ENCODE data around the gene TFEC. TPM values are rescaled to one million over a fixed set of nuclear protein-coding genes. Genes with fewer than 3 reads are reported as not detected.

Gene TFEC
- total RNA-seq, 1 experiment from 2014 or later: not detected

GRCh38 chr7:115971506-115971905, 59.1 kb downstream of the TFEC start:
- Histone ChIP-seq H3T11ph (ENCODE audit: low read length) (no peak overlapping the region), H3K4me1 (ENCODE audit: insufficient read depth, low read length) (no peaks in the 10 kb centered on the region; the same call in 1 of the 2 replicates), H3K9me3 (ENCODE audit: control insufficient read depth, low read depth, low read length) (no peaks in the 10 kb centered on the region), H4K20me1 (ENCODE audit: control insufficient read depth, insufficient read depth, insufficient read length) (no peaks in the 10 kb centered on the region), H4K91ac (ENCODE audit: insufficient read length, low read depth, low read length) (no peak overlapping the region), H3K18ac (ENCODE audit: insufficient read length, low read depth, low read length) (no peak overlapping the region), H2BK20ac (ENCODE audit: low read depth, low read length, poor library complexity, severe bottlenecking) (no peak overlapping the region), H3K14ac (ENCODE audit: insufficient read depth, low read length) (no peak overlapping the region), H3K23me2 (ENCODE audit: insufficient read length, low read depth, low read length, poor library complexity, severe bottlenecking) (no peaks in the 10 kb centered on the region), H3K4me2 (ENCODE audit: insufficient read depth, insufficient read length, low read length) (no peak overlapping the region), H3K79me1 (ENCODE audit: insufficient read depth, low read depth, low read length, poor library complexity, severe bottlenecking) (no peaks in the 10 kb centered on the region), H3K79me2 (ENCODE audit: insufficient read depth, low read length) (no peaks in the 10 kb centered on the region), H3K27me3 (ENCODE audit: insufficient read depth, low read length) (no peaks in the 10 kb centered on the region), H2BK5ac (ENCODE audit: insufficient read length, low read length) (no peak overlapping the region), H2BK120ac (ENCODE audit: low read depth, low read length, poor library complexity, severe bottlenecking) (no peak overlapping the region), H2BK15ac (ENCODE audit: low read depth, low read length) (no peak overlapping the region), H2BK12ac (ENCODE audit: insufficient read length, low read depth, low read length) (no peak overlapping the region), H4K8ac (replicated peaks; ENCODE audit: insufficient read length, low read depth, low read length) (no peak overlapping the region), H3K9ac (ENCODE audit: extremely low read depth, insufficient read length, low read length) (no peak overlapping the region), H3K23ac (ENCODE audit: insufficient read length, low read depth, low read length) (no peak overlapping the region), H3K56ac (ENCODE audit: insufficient read length, low read depth, low read length) (no peak overlapping the region), H2AFZ (ENCODE audit: low read length) (no peak overlapping the region), H4K5ac (ENCODE audit: insufficient read length, low read depth, low read length) (no peak overlapping the region), H3K27ac (ENCODE audit: insufficient read length, low read depth, low read length) (no peak overlapping the region), H3K4ac (ENCODE audit: low read depth, low read length) (no peak overlapping the region), H2AK5ac (ENCODE audit: insufficient read length, low read length) (no peak overlapping the region)
- H3K36me3 Mint-ChIP-seq (ENCODE audit: insufficient read depth in 1 of 3, low read depth in 3 of 3): no peaks in the 10 kb centered on the region
- H3K4me3 Mint-ChIP-seq: no peak overlapping the region
- TF ChIP-seq, protein P1, sequence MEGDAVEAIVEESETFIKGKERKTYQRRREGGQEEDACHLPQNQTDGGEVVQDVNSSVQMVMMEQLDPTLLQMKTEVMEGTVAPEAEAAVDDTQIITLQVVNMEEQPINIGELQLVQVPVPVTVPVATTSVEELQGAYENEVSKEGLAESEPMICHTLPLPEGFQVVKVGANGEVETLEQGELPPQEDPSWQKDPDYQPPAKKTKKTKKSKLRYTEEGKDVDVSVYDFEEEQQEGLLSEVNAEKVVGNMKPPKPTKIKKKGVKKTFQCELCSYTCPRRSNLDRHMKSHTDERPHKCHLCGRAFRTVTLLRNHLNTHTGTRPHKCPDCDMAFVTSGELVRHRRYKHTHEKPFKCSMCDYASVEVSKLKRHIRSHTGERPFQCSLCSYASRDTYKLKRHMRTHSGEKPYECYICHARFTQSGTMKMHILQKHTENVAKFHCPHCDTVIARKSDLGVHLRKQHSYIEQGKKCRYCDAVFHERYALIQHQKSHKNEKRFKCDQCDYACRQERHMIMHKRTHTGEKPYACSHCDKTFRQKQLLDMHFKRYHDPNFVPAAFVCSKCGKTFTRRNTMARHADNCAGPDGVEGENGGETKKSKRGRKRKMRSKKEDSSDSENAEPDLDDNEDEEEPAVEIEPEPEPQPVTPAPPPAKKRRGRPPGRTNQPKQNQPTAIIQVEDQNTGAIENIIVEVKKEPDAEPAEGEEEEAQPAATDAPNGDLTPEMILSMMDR (conservative IDR thresholded peaks at IDR 0.05): no peak
- no peak for DNase-seq
- peaks cover 5 to 13% of the 10 kb centered on the region in 2 experiments; a peak in 3 of 4 replicates for H3K4me1 Mint-ChIP-seq
- H3K27me3 Mint-ChIP-seq (ENCODE audit: low read depth): no peaks in the 10 kb centered on the region
- no peaks in the 10 kb centered on the region for H3K9me3 Mint-ChIP-seq
- H3K27ac Mint-ChIP-seq: peak overlapping the region in 1 of 3 experiments; percentile 80; a peak in 1 of 7 replicates

All from H9 (cell line).